IPS-18a (cell line): ENCODE measurements around the gene HNRNPA3.
"Not testable (repeated sequence)": the region's sequence is repeated elsewhere in the genome, so short reads cannot be mapped to it uniquely, and the experiment has no call there.

ENCODE experiments used
- H3K27ac ChIP-seq: one replicate; pipeline ENCODE4 v1.5.1; 2013; ENCODE audit warnings: low read length
- H3K27me3 ChIP-seq: one replicate; pipeline ENCODE4 v1.6.1; 2013; ENCODE audit warnings: mild to moderate bottlenecking, low read length; ENCODE audit not compliant: control insufficient read depth, insufficient read depth
- H3K36me3 ChIP-seq: one replicate; pipeline ENCODE4 v1.6.1; 2013; ENCODE audit warnings: low read depth, low read length; ENCODE audit not compliant: control insufficient read depth
- H3K4me1 ChIP-seq: one replicate; pipeline ENCODE4 v1.6.1; 2013; ENCODE audit warnings: low read depth, low read length; ENCODE audit not compliant: control insufficient read depth
- H3K4me3 ChIP-seq: one replicate; pipeline ENCODE4 v1.5.1; 2013; ENCODE audit warnings: low read length
- H3K9ac ChIP-seq: one replicate; pipeline ENCODE4 v1.6.1; 2013; ENCODE audit warnings: mild to moderate bottlenecking, low read length, moderate library complexity
- H3K9me3 ChIP-seq: one replicate; pipeline ENCODE4 v1.6.1; 2013; ENCODE audit warnings: low read depth, low read length; ENCODE audit not compliant: control insufficient read depth

HNRNPA3 gene

GRCh38 chr2:177178797-177179196 lies 33.8 kb upstream of the HNRNPA3 start:
- Histone ChIP-seq H3K9ac (no peak overlapping the region), H3K36me3 (no peaks in the 10 kb centered on the region), H3K9me3 (no peaks in the 10 kb centered on the region), H3K4me1 (peaks cover 8% of the 10 kb centered on the region), H3K27me3 (no peaks in the 10 kb centered on the region), H3K27ac (no peak overlapping the region), H3K4me3 (no peak overlapping the region)

- Histone ChIP-seq H3K4me3 (no peak overlapping the region), H3K9ac (no peak overlapping the region), H3K9me3 (no peaks in the 10 kb centered on the region), H3K36me3 (no peaks in the 10 kb centered on the region), H3K27me3 (no peaks in the 10 kb centered on the region), H3K4me1 (peaks cover 8% of the 10 kb centered on the region), H3K27ac (no peak overlapping the region)
Observed at GRCh38 chr2:177179227-177179626, 33.4 kb upstream of the HNRNPA3 start.

GRCh38 chr2:177179671-177180070 lies 32.9 kb upstream of the HNRNPA3 start:
- H3K9me3 ChIP-seq, H3K27ac ChIP-seq, H3K27me3 ChIP-seq, H3K4me3 ChIP-seq, H3K36me3 ChIP-seq, H3K9ac ChIP-seq, H3K4me1 ChIP-seq: not testable (repeated sequence)

GRCh38 chr2:177180269-177181000 lies 32.2 kb upstream of the HNRNPA3 start:
- peaks cover 8% of the 10 kb centered on the region for H3K4me1 ChIP-seq
- no peak overlapping the region for H3K9ac ChIP-seq
- no peaks in the 10 kb centered on the region for H3K9me3 ChIP-seq
- H3K36me3 ChIP-seq: no peaks in the 10 kb centered on the region
- no peak overlapping the region for H3K4me3 ChIP-seq
- H3K27ac ChIP-seq: no peak overlapping the region
- no peaks in the 10 kb centered on the region for H3K27me3 ChIP-seq

- Histone ChIP-seq H3K9ac (no peak overlapping the region), H3K27me3 (no peaks in the 10 kb centered on the region), H3K27ac (no peak overlapping the region), H3K36me3 (no peaks in the 10 kb centered on the region), H3K4me3 (no peak overlapping the region), H3K9me3 (no peaks in the 10 kb centered on the region), H3K4me1 (peaks cover 7% of the 10 kb centered on the region)
Observed at GRCh38 chr2:177183860-177184259, 28.7 kb upstream of the HNRNPA3 start.

- no peak overlapping the region for H3K9ac ChIP-seq
- no peak overlapping the region for H3K4me3 ChIP-seq
- H3K27ac ChIP-seq: no peak overlapping the region
- H3K36me3 ChIP-seq: no peaks in the 10 kb centered on the region
- no peaks in the 10 kb centered on the region for H3K27me3 ChIP-seq
- no peaks in the 10 kb centered on the region for H3K9me3 ChIP-seq
- no peaks in the 10 kb centered on the region for H3K4me1 ChIP-seq
Observed at GRCh38 chr2:177184606-177185005, 28.0 kb upstream of the HNRNPA3 start.

- not testable (repeated sequence) for H3K4me1 ChIP-seq, H3K4me3 ChIP-seq, H3K9me3 ChIP-seq, H3K27me3 ChIP-seq, H3K9ac ChIP-seq, H3K36me3 ChIP-seq, H3K27ac ChIP-seq
Observed at GRCh38 chr2:177186038-177186437, 26.6 kb upstream of the HNRNPA3 start.

- no peaks in the 10 kb centered on the region for H3K4me1 ChIP-seq
- no peaks in the 10 kb centered on the region for H3K36me3 ChIP-seq
- H3K9ac ChIP-seq: no peak overlapping the region
- H3K27me3 ChIP-seq: no peaks in the 10 kb centered on the region
- no peak overlapping the region for H3K4me3 ChIP-seq
- H3K27ac ChIP-seq: no peak overlapping the region
- H3K9me3 ChIP-seq: no peaks in the 10 kb centered on the region
Observed at GRCh38 chr2:177187631-177188312, 24.8 kb upstream of the HNRNPA3 start.

- Histone ChIP-seq H3K9ac (no peak overlapping the region), H3K27me3 (no peaks in the 10 kb centered on the region), H3K4me1 (no peaks in the 10 kb centered on the region), H3K9me3 (no peaks in the 10 kb centered on the region), H3K4me3 (no peak overlapping the region), H3K27ac (no peak overlapping the region), H3K36me3 (no peaks in the 10 kb centered on the region)
Observed at GRCh38 chr2:177188482-177189469, 23.8 kb upstream of the HNRNPA3 start.

GRCh38 chr2:177190941-177191340 lies 21.7 kb upstream of the HNRNPA3 start:
- Histone ChIP-seq H3K4me3 (no peak overlapping the region), H3K27me3 (no peaks in the 10 kb centered on the region), H3K27ac (no peak overlapping the region), H3K4me1 (no peaks in the 10 kb centered on the region), H3K9ac (no peak overlapping the region), H3K9me3 (no peaks in the 10 kb centered on the region), H3K36me3 (no peaks in the 10 kb centered on the region)

GRCh38 chr2:177192788-177193187 lies 19.8 kb upstream of the HNRNPA3 start:
- H3K9ac ChIP-seq: no peak overlapping the region
- no peaks in the 10 kb centered on the region for H3K36me3 ChIP-seq
- no peak overlapping the region for H3K4me3 ChIP-seq
- no peaks in the 10 kb centered on the region for H3K9me3 ChIP-seq
- no peaks in the 10 kb centered on the region for H3K4me1 ChIP-seq
- H3K27me3 ChIP-seq: no peaks in the 10 kb centered on the region
- no peak overlapping the region for H3K27ac ChIP-seq
